ENCODE measurements around the gene ELFN1.

ELFN1 gene

DNA sequence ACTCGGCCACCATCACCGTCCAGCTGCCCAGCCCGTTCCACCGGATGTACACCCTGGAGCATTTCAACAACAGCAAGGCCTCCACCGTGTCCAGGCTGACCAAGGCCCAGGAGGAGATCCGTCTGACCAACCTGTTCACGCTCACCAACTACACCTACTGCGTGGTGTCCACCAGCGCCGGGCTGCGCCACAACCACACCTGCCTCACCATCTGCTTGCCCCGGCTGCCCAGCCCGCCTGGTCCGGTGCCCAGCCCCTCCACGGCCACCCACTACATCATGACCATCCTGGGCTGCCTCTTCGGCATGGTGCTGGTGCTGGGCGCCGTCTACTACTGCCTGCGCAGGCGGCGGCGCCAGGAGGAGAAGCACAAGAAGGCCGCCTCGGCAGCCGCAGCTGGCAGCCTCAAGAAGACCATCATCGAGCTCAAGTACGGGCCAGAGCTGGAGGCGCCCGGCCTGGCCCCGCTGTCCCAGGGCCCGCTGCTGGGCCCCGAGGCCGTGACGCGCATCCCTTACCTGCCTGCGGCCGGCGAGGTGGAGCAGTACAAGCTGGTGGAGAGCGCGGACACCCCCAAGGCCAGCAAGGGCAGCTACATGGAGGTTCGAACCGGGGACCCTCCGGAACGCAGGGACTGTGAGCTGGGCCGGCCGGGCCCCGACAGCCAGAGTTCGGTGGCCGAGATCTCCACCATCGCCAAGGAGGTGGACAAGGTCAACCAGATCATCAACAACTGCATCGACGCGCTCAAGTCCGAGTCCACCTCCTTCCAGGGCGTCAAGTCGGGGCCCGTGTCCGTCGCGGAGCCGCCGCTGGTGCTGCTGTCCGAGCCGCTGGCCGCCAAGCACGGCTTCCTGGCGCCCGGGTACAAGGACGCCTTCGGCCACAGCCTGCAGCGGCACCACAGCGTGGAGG, 75.8 kb downstream of the ELFN1 start:
- no peak for DNase-seq

DNA sequence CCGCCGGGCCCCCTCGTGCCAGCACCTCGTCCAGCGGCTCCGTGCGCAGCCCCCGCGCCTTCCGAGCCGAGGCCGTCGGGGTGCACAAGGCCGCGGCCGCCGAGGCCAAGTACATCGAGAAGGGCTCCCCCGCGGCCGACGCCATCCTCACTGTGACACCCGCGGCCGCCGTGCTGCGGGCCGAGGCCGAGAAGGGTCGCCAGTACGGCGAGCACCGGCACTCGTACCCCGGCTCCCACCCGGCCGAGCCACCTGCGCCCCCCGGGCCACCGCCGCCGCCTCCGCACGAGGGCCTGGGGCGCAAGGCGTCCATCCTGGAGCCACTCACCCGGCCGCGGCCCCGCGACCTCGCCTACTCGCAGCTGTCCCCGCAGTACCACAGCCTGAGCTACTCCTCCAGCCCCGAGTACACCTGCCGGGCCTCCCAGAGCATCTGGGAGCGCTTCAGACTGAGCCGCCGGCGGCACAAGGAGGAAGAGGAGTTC, 76.5 kb downstream of the ELFN1 start:
- no peak for DNase-seq

DNA sequence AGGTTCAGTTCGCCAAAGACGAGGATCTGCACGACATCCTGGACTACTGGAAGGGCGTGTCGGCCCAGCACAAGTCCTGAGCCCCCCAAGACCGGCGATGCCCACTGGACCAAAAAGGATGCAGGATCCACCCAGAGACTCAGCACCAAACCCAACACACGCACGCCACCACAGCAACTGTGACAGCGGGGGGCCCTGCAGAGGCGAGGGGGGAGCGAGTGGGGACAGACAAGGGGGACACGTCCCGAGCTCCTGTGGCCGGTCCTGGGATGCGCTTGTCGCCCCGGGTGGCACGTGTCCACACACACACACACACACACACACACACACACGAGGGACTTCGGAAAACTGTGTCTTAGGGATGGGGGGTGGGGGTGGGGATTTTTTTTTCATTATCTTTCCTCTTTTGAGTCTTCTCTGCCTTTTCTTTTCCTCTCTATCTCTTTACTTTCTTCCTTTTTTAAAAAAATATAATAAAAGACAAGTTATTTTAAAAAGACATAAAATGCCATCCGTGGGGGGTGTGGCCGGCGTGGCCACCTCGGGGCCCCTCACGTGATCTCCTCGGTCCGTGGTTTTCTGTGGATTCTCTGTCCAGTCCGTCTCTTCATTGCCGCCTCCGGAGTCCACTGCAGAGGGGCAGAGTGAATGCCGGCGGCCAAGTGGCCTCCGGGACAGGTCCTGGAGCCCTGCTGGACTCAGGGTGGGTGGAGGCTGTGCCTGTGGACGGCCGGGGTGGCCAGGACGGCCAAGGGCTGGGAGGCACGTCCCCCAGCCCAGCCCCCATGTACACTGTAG, 77.1 kb downstream of the ELFN1 start:
- DNase-seq = no peak

DNA sequence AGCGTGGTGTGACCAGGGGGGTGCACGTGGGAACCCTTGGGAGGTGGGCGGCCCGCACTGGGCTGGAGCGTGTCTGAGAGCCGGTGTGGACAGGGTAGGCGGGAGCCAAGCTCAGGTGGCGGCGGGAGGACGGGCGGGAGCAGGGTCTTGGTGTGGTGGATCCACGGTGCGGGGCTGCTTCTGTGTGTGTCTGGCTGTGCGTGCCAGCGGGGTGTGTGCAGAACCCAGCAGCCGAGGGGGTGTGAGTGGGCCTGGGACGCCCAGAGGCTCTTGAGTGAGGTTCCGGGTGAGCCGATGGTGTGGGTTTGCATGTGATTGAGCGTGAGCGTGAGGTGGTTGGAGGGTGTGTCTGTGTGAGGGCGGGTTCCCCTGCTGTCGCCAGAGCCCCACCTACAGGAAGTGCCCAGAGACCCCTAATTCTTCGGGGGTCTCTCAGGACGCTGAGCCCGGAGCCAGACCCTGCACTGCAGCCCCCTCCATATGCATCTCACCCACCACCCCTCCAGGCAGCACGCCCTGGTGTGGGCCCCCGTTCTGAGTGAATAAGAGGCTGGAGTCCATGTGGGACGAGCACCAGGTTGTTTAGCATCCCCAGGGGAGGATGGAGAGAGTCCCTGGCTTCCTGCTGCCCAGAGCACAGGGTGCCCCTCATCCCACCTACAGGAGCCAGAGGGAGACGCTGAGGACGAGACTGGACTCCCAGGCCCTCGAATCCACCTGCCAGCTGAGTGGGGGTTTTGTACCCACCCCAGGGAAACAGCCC, 78.2 kb downstream of the ELFN1 start:
- DNase-seq = no peak

DNA sequence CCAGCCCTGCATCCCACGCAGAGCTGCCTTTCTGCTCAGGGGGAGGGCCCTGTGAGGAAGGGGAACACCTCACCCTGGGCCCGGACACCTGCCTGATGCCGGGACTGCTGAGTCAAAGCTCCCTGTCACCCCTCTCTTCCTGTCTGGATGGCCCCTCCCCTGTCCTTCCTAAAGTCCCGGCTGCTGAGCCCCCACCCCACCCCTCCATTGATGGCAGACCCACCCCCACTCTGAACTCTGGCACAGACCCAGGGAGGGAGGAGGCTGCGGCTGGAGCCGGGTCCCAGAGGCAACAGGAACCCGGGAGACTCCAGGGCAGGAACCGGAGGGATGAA, 78.7 kb downstream of the ELFN1 start:
- no peak for DNase-seq

DNA sequence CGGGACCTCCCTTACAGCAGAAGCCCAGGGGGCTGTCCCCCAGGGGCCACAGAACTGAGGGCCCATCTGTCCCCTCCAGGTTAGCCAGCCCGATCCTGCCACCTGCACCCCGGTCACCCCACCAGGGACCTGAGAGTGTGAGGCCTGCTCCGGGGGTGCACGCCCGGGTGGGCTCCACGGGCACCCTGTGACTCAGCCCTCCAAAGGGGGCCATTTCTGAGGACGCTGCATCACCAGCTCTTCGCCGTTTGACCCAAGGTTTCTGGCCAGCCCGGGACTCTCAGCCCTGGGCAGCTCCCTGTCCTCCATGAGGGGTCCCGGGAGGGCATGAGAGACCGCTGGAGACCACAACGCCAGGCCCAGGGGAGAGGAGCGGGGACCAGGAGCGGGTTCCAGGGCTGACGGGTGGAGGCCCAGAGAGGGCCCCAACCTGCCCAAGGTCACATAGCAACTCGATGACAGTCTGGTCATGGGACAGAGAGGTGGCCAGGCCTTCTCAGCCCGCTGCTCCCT, 79.3 kb downstream of the ELFN1 start:
- no peak for DNase-seq

DNA sequence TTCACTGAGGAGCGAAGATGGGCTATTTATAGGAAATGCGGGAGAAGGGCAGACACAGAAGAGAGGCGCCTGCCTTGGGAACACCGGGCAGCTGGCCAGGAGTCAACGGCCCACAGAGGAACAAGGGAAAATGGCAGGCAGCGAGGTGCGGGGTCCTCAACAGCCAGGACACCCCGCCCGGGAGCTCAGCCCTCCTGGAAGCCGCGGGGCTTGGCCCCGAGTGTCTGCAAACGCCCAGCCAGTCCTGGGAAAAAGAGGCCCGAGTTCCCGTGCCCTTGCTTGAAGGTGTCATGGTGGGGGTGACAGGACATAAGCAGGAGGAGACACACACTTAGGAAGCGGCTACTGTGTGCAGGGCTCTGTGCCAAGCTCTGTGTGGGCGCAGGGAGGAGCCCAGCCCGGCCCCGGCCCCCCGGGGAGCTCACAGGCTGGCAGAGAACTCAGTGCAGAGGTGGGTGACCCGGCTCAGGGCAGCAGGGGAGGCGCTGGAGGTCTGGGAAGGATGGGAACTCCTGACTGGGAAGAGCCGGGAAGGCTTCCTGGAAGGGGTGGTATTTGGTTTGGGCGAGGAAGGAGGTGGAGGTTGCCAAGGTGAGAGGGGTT, 79.9 kb downstream of the ELFN1 start:
- DNase-seq = no peak

DNA sequence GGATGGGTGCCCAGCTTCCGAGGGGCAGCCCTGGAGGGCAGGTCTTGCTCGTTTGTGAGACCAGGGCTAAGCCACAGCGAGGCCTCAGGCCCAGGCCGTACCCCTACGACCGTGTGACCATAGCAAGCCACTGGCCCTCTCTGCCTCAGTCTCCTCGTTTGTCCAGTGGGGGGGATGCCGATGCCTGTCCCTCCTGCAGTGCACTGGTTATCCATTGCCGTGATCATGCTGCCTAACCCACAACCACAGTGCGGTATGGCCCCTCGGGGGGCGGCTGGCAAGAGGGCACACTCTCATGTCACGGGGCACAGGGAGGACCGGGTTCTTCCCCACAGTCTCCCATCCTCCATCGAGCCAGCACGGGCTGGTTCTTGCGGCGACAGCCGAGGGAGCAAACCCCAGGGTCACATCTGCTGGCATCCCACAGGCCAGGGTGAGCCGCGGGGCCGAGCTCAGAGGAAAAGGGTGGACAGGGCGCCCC, 80.5 kb downstream of the ELFN1 start:
- no peak for DNase-seq

DNA sequence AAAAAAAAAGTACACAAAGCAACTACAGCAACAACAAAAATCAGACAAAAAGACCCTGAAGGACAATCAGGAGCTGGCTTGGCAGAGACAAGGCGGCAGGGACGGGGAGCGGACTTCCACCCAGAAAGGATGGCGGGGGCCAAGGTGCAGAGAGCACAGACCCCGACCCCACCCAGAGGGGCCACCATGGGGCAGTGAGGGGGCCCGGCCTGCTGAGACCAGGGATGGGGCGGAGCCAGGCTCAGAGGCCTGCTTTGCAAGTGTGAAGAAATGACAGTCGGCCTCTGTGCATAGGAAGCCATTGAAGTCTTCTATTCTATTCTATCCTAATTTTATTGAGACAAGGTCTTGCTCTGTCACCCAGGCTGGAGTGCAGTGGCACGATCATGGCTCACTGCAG, 82.0 kb downstream of the ELFN1 start:
- DNase-seq = no peak

DNA sequence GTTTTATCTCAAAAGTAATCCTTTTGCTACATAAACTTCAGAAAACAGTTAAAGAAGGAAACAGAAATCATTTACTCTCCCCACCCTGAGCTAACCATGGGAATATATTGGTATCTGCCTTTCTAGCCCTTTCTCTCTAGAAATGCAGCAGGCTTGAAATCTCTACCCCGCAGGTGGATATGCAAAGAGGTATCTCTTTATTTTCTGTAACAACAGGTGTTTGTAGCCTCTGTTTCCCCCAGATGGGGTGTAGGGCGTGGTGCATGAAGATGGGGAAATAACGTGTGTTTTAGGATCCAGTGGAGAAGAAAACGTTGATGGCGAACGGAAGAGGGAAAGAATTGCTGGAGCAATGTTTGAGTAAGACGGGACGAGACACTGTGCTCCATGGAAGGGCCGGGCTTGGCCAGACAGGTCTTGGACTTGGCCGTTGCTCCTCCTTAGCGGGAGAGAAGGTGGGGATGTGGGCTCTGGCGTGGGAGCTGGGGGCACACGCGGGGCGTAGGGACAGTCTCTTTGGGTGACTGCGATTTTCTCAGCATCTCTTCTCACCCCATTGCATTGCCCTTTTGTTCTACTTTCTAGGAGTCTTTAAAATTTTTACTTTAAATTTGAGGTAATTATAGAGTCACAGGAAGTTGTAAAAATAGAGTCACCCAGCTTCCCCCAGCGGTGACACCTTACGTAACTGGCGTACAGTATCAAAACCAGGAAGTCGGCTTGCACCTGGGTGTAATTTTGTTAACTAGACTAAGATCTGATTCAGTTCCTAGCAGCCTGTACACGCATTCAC, 82.9 kb downstream of the ELFN1 start:
- DNase-seq = no peak

DNA sequence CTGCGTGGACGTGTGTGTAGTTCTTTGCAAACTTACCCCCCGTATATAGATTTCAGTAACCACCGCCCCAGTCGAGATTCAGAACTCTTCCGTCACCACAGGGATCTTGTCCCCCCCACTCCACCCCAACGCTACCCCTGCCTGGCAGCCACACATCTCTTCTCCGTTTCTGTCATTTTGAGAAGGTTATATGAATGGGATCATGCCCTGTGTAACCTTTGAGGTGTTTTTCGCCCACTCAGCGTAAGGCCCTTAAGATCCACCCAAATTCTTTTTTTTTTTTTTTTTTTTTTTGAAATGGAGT, 83.4 kb downstream of the ELFN1 start:
- DNase-seq = no peak

DNA sequence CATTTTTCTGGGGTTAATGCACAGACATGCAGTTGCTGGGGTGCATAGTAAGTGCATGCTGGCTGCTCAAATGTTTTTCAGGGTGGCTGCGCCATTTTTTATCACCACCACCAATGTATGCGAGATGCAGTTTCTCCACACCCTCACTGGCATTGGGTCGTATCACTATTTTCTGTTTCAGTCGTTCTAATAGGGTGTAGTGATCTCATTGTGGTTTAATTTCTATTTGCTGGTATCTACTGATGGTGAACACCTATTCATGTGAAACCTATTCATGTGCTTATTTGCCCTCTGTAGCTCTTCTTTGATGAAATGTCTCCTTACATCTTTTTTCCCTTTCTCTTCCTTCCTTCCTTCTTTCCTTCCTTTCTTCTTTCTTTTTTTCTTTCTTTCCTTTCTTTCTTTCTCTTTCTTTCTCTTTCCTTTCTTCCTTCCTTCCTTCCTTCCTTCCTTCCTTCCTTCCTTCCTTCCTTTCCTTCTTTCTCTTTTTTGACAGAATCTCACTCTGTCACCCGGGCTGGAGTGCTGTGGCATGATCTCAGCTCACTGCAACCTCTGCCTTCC, 84.3 kb downstream of the ELFN1 start:
- no peak for DNase-seq

DNA sequence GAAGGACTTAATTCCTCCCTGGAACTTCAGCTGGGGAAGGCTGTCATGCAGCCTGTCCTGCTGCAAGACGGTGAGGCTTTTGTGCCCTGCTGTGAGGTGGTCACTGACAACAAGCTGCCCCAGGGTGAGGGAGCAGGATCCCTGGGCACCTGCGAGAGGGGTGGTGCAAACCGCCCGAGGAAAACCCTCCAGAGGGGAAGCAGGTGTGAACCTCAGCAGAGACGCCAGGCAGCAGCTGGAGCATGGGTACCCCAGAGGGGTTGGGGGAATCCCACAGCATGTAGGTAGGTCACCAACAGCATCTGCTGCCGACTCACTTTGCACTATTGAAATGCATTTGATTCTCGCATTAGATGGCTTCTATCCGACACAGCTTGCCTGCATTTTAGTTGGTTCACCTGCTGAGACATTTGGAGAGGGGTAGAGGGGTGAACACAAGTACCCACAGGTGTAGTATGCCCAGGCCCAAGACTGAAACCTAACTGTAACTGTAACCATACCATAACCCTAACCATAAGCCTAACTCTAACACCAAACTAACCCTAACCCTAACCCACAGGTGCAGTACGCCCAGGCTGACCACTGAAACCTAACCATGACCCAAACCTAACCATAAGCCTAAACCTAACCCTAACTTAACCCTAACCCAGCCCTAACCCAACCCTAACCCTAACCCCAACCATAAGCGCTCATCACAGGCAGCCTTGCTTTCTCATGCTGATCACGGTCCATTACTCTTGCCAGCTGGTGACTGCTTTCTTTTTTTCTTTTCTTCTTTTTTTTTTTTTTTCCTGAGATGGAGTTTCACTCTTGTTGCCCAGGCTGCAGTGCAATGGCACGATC, 85.9 kb downstream of the ELFN1 start:
- DNase-seq = no peak

DNA sequence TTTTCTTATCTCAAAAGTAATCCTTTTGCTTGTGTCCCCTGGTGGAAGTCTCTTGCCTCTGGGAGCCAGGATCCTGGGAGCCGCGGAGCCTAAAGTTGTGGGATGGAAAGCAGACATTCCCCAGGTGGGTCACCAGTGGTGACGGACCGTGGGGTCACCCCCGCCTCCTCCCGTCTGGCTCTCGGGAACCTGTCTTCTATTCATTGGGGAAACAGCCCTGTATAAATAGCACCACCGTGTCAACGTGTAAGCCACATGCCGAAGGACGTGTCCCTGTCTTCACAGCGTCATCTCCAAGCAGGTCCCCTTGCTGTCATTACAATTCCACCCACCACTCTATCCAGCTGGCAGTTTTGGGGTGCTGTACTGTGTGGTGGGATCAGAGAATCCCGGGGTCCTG, 87.5 kb downstream of the ELFN1 start:
- no peak for DNase-seq

DNA sequence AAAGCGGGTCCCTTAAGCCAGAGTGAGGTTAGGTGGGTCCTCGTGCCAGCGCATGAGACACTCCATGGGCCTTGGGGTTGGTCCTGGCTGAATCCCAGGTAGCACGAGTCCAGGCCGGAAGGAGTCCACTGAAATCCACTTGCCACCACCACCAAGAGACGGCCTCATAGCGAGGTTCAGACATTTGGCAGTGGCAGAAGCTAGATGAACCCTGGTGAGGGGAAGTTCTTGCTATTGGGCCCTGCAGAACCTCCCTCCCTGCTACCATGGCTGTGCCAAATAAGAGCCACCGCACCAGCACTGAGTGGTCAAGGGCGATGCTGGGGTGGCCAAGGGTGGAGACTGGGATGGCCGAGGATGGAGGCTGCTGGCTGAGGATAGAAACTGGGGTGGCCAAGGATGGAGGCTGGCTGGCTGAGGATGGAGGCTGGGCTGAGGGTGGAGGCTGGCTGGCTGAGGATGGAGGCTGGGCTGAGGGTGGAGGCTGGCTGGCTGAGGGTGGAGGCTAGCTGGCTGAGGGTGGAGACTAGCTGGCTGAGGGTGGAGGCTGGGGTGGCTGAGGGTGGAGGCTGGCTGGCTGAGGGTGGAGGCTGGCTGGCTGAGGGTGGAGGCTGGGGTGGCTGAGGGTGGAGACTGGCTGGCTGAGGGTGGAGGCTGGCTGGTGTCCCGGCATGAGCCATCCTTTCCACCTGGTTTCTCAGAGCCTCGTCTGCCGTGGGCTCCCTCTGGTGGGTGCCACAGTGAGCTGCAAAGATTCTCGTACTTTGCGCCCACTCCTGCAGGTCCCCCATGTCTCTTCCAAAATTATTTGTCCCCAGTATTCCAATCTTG, 88.2 kb downstream of the ELFN1 start:
- DNase-seq = no peak

DNA sequence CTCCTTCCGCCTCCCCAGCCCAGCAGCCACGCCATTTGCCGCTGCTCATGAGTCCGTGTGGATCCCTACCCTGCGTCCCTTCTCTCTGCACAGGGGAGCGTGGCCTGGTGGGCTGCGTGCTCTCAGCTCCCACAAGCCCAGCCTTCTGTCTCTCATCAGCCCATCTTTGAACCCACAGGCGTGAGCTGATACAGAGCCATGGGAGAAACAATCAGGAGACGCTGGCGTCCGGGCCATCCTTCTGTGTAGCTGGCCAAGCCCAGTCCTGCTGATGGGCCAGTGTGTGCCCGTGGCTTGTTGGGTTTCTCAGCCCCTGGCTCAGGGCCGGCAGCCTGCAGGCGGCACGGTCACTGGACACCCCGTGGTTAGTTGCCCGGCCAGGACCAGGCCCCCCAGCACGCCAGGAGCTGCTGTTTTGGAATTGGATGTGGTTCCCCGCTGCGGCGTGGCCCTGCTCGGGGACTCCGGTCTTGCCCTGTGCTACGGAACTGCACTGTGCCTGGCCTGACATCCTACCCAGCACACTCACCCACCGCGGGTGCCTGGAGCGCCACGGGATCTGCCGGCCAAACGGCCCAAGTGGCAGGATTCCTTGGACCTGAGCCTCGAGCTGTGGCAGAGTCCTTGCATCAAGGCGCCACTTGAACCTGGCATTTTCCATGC, 88.9 kb downstream of the ELFN1 start:
- no peak for DNase-seq

DNA sequence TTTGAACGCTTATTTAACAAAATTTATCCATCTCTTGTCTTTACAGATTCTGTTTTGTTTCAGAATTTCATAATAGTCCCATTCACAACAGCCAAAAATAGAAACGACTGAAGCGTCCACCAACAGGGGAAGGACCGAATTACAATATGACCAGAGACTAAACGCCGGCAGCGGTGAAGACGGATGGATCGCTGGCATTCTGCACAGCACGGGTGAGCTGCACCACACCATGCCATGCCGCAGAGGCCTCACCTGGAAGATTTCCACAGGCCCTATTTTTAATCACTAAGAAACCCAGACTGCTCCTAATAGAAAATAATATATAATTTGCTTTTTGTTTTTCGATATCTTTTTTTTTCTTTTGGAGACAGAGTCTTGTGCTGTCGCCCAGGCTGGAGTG, 91.0 kb downstream of the ELFN1 start:
- no peak for DNase-seq

DNA sequence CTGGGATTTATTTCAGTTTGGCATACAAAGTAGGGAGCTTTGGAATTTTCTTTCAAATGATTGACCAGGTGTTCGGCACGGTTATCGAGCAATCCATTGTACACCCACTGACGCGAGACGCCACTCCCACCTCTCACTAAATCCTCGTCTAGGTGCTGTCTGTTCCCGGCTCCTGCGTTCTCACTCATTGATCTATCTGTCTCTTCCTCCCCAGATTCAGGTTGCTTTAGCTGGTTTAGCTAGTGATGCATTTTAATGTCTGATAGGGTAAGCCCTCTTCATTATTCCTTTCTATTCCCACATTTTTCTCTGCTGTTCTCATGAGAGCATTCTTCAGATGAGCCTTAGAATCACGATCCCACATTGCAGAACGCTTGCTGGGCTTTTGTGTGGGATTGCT, 91.7 kb downstream of the ELFN1 start:
- DNase-seq = no peak

All from activated gamma-delta T cell treated with Interleukin-2 at 50 U/mL for 16 hours (primary cell).